HepG2 (cell line): ENCODE measurements around the gene KCNH8. TPM values are rescaled to one million over a fixed set of nuclear protein-coding genes. Genes with fewer than 3 reads are reported as not detected.

Source experiments
- ATAC-seq: fragments of 200-7000 bp; cut with Tn5 transposase; 3 replicates; pipeline ENCODE4 v1.9.1; 2020; ENCODE audit warnings: mild to moderate bottlenecking, moderate library complexity
- BruUV-seq: library from RNA; stranded (reverse); fragments of 400-500 nt; replicated peaks from 2 replicates; lab custom pipeline; 2021; lab: Mats Ljungman, UMichigan
- CTCF ChIA-PET: fragments of 300-600 bp; formaldehyde crosslinking; extraction: SDS; loops from one replicate; lab custom pipeline; 2021; ENCODE audit warnings: low total read pairs, inconsistent platforms, low intra/inter-chr PET ratio; lab: Yijun Ruan, JAX
- POLR2A ChIA-PET: fragments of 350-600 bp; sonication (Branson Sonifier 250); formaldehyde crosslinking; loops from one replicate; lab custom pipeline; 2020; ENCODE audit warnings: antibody characterized with exemption, inconsistent platforms; lab: Yijun Ruan, JAX
- DNase-seq: peaks from one replicate; pipeline ENCODE4 v3.0.0-alpha.2; 2015; ENCODE audit warnings: low spot score
- FAIRE-seq: peaks from 3 replicates; lab custom pipeline; 2011; peaks lifted over from hg19 to GRCh38; lab: Jason Lieb, UNC
- H2AFZ ChIP-seq: one replicate; pipeline ENCODE4 v1.6.1; 2011; ENCODE audit warnings: low read length, inconsistent platforms
- H3K27ac ChIP-seq: fragments of 300-600 bp; 3 replicates; pipeline ENCODE4 v1.8.0; 2011; ENCODE audit warnings: mixed run types, mild to moderate bottlenecking, mixed read lengths, low read length, inconsistent platforms; ENCODE audit not compliant: insufficient read depth; ENCODE audit errors: extremely low read length
- H3K27me3 ChIP-seq, 2 experiments: fragments of 200-600 bp in 1 of 2; 2 replicates in 1 of 2; 3 replicates in 1 of 2; pipeline versions ENCODE4 v1.6.0 to v1.8.0; 2011; ENCODE audit warnings: low read length in 2 of 2, mild to moderate bottlenecking in 2 of 2, moderate library complexity in 2 of 2, inconsistent platforms in 1 of 2; ENCODE audit not compliant: insufficient read depth in 2 of 2, control insufficient read depth in 1 of 2
- H3K36me3 ChIP-seq, 2 experiments: fragments of 200-600 bp in 1 of 2; replicated peaks in 1 of 2; 2 replicates in 1 of 2; 3 replicates in 1 of 2; pipeline versions ENCODE4 v1.5.1 to v1.8.0; 2011; ENCODE audit warnings: low read length in 2 of 2, inconsistent platforms in 1 of 2; ENCODE audit not compliant: insufficient read depth in 2 of 2, control insufficient read depth in 1 of 2
- H3K4me1 ChIP-seq: 2 replicates; pipeline ENCODE4 v1.5.1; 2012; ENCODE audit warnings: low read length, inconsistent platforms; ENCODE audit not compliant: insufficient read depth
- H3K4me2 ChIP-seq: 2 replicates; pipeline ENCODE4 v1.6.0; 2011; ENCODE audit warnings: low read depth, low read length, inconsistent platforms
- H3K4me3 ChIP-seq, 3 experiments: fragments of 200-600 bp in 1 of 3; sonication (generic), shearing (Covaris generic) in 1 of 3; replicated peaks in 1 of 3; 2 replicates each; pipeline ENCODE4 v1.5.1; 2011 to 2016; ENCODE audit warnings: low read length in 3 of 3, inconsistent platforms in 2 of 3, low read depth in 2 of 3, mild to moderate bottlenecking in 2 of 3, control low read depth in 1 of 3, mixed read lengths in 1 of 3; ENCODE audit not compliant: insufficient read depth in 1 of 3
- H3K79me2 ChIP-seq: one replicate; pipeline ENCODE4 v1.6.1; 2011; ENCODE audit warnings: low read length, inconsistent platforms; ENCODE audit not compliant: insufficient read depth
- H3K9ac ChIP-seq: 2 replicates; pipeline ENCODE4 v1.6.0; 2011; ENCODE audit warnings: mild to moderate bottlenecking, low read depth, low read length, inconsistent platforms; ENCODE audit not compliant: insufficient read depth
- H3K9me3 ChIP-seq: 2 replicates; pipeline ENCODE4 v1.5.1; 2012; ENCODE audit warnings: mild to moderate bottlenecking, low read length
- H4K20me1 ChIP-seq: 2 replicates; pipeline ENCODE4 v1.6.0; 2011; ENCODE audit warnings: inconsistent platforms, mild to moderate bottlenecking, low read length, moderate library complexity; ENCODE audit not compliant: insufficient read depth
- TCF7L2 ChIP-seq: IDR thresholded peaks from 2 replicates; pipeline ENCODE4 v1.6.1; 2011; ENCODE audit warnings: mild to moderate bottlenecking, low read depth, low read length, moderate library complexity
- ZNF543 ChIP-seq: sonication (generic); formaldehyde crosslinking; IDR thresholded peaks from 2 replicates; pipeline ENCODE4 v1.4.0; 2020; ENCODE audit warnings: mild to moderate bottlenecking, missing genetic modification reagents
- ZNF562 ChIP-seq: sonication (generic); formaldehyde crosslinking; IDR thresholded peaks from 2 replicates; pipeline ENCODE4 v1.8.0; 2022; ENCODE audit warnings: missing genetic modification reagents, borderline replicate concordance
- WGBS: methylation state at CpG from one replicate; pipeline ENCODE4 v1.1.6; 2017; ENCODE audit warnings: low lambda C conversion rate; 5-methylcytosine and 5-hydroxymethylcytosine counted together
- in situ Hi-C: cut with HindIII; loops from 2 replicates; pipeline ENCODE4 v1.10.0; 2017; ENCODE audit warnings: low pct_unique_long_range_greater_than_20kb; ENCODE audit not compliant: extremely low pct_ligation_motif_present
- intact Hi-C: fragments of 100-400 bp; cut with micrococcal nuclease; formaldehyde crosslinking; loops from one replicate; pipeline ENCODE4 v1.10.0; 2022; ENCODE audit not compliant: unreplicated experiment
- polyA plus RNA-seq, 8 experiments: library from polyadenylated mRNA; depleted of rRNA in 3 of 8; stranded (reverse) in 7 of 8; unstranded in 1 of 8; fragments of >200 nt; fragmentation: Illumina TruSeq in 4 of 8; extraction: Trizol in 4 of 8; gene quantifications; 2 replicates each; pipeline versions ENCODE4 v1.2.1 to v1.2.3, GENCODE V29; 2011 to 2016; ENCODE audit warnings: low read depth in 4 of 8, missing spikeins in 1 of 8, mixed read lengths in 1 of 8; ENCODE audit not compliant: insufficient read depth in 1 of 8
- total RNA-seq, 5 experiments: library from RNA; depleted of rRNA; stranded (reverse); fragments of >200 nt; fragmentation: Illumina TruSeq; extraction: Trizol; gene quantifications; 2 replicates each; pipeline ENCODE4 v1.2.3, GENCODE V29; 2016; ENCODE audit warnings: low read depth in 1 of 5
- TF ChIP-seq, protein P1 (sequence below): sonication (generic); formaldehyde crosslinking; IDR thresholded peaks from 2 replicates; pipeline ENCODE4 v1.5.1; 2020; ENCODE audit warnings: mild to moderate bottlenecking, moderate library complexity, missing genetic modification reagents
- TF ChIP-seq, protein P2 (sequence below): sonication (generic); formaldehyde crosslinking; IDR thresholded peaks from 2 replicates; pipeline ENCODE4 v1.4.0; 2020; ENCODE audit warnings: mild to moderate bottlenecking, missing genetic modification reagents
- TF ChIP-seq, protein P3 (sequence below): sonication (generic); formaldehyde crosslinking; IDR thresholded peaks from 2 replicates; pipeline ENCODE4 v1.4.0; 2020; ENCODE audit warnings: missing genetic modification reagents, mild to moderate bottlenecking, borderline replicate concordance
- TF ChIP-seq, protein P4 (sequence below): sonication (generic); formaldehyde crosslinking; IDR thresholded peaks from 2 replicates; pipeline ENCODE4 v1.8.1; 2023; ENCODE audit warnings: mild to moderate bottlenecking, missing genetic modification reagents

KCNH8 gene
- total and polyA plus RNA-seq, 2 of the 13 experiments (the other 11 are each of a cell fraction or from before 2014, with no cell fraction given), result 0.04 TPM; not detected in 1

DNA sequence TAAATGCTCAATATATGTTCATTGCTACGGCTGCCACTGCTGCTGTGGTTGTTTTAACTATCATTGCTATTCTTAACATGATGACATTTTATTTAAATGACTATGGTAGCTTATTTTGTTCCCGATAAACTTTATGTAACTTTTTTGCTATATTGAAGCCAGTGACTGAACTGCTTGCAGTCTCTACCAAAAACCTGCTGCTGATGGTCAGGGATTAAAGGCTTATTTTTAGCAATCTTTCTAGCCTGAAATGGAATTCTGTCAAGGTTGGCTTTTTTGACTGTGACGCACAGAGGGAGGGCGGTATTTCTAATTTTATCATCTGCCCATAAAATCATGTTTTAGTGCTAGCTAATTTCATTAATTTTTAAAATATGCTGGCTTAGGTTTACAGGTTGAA lies 271.8 kb downstream of the KCNH8 start:
- Histone ChIP-seq H3K9ac (no peak overlapping the region), H3K36me3 (no peaks in the 10 kb centered on the region), H3K4me1 (no peaks in the 10 kb centered on the region), H3K9me3 (peaks cover 9% of the 10 kb centered on the region), H3K79me2 (no peaks in the 10 kb centered on the region), H3K4me2 (no peak overlapping the region), H3K27ac (no peak overlapping the region), H3K27me3 (no peaks in the 10 kb centered on the region), H4K20me1 (no peaks in the 10 kb centered on the region), H3K4me3 (no peak overlapping the region), H2AFZ (no peak overlapping the region)
- FAIRE-seq, result no peak
- in situ Hi-C loops (no loop called here), intact Hi-C loops (no loop called here)
- BruUV-seq, result no TSS peak
- ChIA-PET CTCF (no interaction called here), POLR2A (no interaction called here)
- WGBS, result 21% methylated on average over 4 of the region's 4 CpGs
- TF ChIP-seq, protein P1, sequence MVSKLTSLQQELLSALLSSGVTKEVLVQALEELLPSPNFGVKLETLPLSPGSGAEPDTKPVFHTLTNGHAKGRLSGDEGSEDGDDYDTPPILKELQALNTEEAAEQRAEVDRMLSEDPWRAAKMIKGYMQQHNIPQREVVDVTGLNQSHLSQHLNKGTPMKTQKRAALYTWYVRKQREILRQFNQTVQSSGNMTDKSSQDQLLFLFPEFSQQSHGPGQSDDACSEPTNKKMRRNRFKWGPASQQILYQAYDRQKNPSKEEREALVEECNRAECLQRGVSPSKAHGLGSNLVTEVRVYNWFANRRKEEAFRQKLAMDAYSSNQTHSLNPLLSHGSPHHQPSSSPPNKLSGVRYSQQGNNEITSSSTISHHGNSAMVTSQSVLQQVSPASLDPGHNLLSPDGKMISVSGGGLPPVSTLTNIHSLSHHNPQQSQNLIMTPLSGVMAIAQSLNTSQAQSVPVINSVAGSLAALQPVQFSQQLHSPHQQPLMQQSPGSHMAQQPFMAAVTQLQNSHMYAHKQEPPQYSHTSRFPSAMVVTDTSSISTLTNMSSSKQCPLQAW (CRISPR knock-in tag), result no peak
- ATAC-seq, result no peak
- DNase-seq, result no peak

DNA sequence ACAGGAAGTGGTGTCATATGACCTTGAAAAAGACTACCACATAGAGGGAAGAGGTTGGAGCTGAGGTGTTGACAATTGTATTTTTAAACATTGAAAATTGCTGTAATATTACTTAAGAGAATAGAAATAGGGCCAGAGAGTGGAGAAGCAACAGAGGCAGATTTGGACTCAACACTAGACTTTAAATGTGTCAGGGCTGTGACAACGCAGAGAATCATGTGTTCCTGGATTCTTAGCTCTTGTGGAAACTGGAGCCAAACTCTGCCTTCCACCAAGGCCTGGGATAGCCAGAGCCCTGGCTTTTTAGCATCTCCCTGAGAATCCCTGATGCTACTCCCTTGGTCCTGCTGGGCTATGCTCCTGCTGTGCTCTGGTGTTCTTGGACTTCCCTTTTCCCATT lies 277.5 kb downstream of the KCNH8 start:
- H3K27ac ChIP-seq, result no peak overlapping the region
- no peaks in the 10 kb centered on the region for H3K4me1 ChIP-seq
- WGBS, result 0% methylated on average over 1 of the region's 1 CpG
- DNase-seq (no peak), ATAC-seq (no peak), FAIRE-seq (no peak)
- H3K9ac ChIP-seq, result no peak overlapping the region
- intact Hi-C loops (no loop called here), in situ Hi-C loops (no loop called here)
- H3K4me3 ChIP-seq, result no peak overlapping the region
- peaks cover 43% of the 10 kb centered on the region for H3K9me3 ChIP-seq
- no peak overlapping the region for H3K4me2 ChIP-seq
- no peak overlapping the region for H2AFZ ChIP-seq
- POLR2A ChIA-PET, result no interaction called here
- no TSS peak for BruUV-seq
- TF ChIP-seq TCF7L2, result no peak
- TF ChIP-seq, protein P2, sequence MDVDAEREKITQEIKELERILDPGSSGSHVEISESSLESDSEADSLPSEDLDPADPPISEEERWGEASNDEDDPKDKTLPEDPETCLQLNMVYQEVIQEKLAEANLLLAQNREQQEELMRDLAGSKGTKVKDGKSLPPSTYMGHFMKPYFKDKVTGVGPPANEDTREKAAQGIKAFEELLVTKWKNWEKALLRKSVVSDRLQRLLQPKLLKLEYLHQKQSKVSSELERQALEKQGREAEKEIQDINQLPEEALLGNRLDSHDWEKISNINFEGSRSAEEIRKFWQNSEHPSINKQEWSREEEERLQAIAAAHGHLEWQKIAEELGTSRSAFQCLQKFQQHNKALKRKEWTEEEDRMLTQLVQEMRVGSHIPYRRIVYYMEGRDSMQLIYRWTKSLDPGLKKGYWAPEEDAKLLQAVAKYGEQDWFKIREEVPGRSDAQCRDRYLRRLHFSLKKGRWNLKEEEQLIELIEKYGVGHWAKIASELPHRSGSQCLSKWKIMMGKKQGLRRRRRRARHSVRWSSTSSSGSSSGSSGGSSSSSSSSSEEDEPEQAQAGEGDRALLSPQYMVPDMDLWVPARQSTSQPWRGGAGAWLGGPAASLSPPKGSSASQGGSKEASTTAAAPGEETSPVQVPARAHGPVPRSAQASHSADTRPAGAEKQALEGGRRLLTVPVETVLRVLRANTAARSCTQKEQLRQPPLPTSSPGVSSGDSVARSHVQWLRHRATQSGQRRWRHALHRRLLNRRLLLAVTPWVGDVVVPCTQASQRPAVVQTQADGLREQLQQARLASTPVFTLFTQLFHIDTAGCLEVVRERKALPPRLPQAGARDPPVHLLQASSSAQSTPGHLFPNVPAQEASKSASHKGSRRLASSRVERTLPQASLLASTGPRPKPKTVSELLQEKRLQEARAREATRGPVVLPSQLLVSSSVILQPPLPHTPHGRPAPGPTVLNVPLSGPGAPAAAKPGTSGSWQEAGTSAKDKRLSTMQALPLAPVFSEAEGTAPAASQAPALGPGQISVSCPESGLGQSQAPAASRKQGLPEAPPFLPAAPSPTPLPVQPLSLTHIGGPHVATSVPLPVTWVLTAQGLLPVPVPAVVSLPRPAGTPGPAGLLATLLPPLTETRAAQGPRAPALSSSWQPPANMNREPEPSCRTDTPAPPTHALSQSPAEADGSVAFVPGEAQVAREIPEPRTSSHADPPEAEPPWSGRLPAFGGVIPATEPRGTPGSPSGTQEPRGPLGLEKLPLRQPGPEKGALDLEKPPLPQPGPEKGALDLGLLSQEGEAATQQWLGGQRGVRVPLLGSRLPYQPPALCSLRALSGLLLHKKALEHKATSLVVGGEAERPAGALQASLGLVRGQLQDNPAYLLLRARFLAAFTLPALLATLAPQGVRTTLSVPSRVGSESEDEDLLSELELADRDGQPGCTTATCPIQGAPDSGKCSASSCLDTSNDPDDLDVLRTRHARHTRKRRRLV (CRISPR knock-in tag), result no peak
- TF ChIP-seq, protein P3, sequence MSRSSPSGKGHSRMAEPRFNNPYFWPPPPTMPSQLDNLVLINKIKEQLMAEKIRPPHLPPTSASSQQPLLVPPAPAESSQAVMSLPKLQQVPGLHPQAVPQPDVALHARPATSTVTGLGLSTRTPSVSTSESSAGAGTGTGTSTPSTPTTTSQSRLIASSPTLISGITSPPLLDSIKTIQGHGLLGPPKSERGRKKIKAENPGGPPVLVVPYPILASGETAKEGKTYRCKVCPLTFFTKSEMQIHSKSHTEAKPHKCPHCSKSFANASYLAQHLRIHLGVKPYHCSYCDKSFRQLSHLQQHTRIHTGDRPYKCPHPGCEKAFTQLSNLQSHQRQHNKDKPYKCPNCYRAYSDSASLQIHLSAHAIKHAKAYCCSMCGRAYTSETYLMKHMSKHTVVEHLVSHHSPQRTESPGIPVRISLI, result no peak
- TF ChIP-seq, protein P4, sequence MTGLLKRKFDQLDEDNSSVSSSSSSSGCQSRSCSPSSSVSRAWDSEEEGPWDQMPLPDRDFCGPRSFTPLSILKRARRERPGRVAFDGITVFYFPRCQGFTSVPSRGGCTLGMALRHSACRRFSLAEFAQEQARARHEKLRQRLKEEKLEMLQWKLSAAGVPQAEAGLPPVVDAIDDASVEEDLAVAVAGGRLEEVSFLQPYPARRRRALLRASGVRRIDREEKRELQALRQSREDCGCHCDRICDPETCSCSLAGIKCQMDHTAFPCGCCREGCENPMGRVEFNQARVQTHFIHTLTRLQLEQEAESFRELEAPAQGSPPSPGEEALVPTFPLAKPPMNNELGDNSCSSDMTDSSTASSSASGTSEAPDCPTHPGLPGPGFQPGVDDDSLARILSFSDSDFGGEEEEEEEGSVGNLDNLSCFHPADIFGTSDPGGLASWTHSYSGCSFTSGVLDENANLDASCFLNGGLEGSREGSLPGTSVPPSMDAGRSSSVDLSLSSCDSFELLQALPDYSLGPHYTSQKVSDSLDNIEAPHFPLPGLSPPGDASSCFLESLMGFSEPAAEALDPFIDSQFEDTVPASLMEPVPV (CRISPR knock-in tag), result no peak
- TF ChIP-seq ZNF562, result no peak
- no peak for TF ChIP-seq ZNF543 (CRISPR knock-in tag)
- no peaks in the 10 kb centered on the region for H4K20me1 ChIP-seq
- H3K36me3 ChIP-seq, result no peaks in the 10 kb centered on the region
- H3K27me3 ChIP-seq, result no peaks in the 10 kb centered on the region
- H3K79me2 ChIP-seq, result no peaks in the 10 kb centered on the region
- CTCF ChIA-PET, result no interaction called here
